HG03432 (cell line): ENCODE results near the gene HPS6.
"Not testable (repeated sequence)": the region's sequence is repeated elsewhere in the genome, so short reads cannot be mapped to it uniquely, and the experiment has no call there.

Source experiments
- ATAC-seq: cut with Tn5 transposase; IDR thresholded peaks from one replicate; pipeline ENCODE4 v1.9.1; 2021; ENCODE audit warnings: mild to moderate bottlenecking, moderate library complexity; ENCODE audit not compliant: unreplicated experiment

HPS6 gene

GRCh38 chr10:102064868-102065560 is at the start of gene HPS6:
Gene HPS6 (plus strand): TSS chr10:102065349. CDS start chr10:102065475, 126 bp downstream.
- peak; percentile 97 for ATAC-seq

- ATAC-seq: no peak
These were observed 48.7 kb upstream of the HPS6 start for GRCh38 chr10:102016416-102016815.

- ATAC-seq: no peak
These were observed 47.9 kb upstream of the HPS6 start for GRCh38 chr10:102017295-102017694.

GRCh38 chr10:102020938-102021337 is 44.2 kb upstream of the HPS6 start:
- no peak for ATAC-seq

- no peak for ATAC-seq
These were observed 40.4 kb upstream of the HPS6 start for GRCh38 chr10:102024799-102025198.

- no peak for ATAC-seq
These were observed 37.9 kb upstream of the HPS6 start for GRCh38 chr10:102027261-102027660.

- ATAC-seq: no peak
These were observed 31.4 kb upstream of the HPS6 start for GRCh38 chr10:102033787-102034186.

GRCh38 chr10:102035807-102036206 is 29.3 kb upstream of the HPS6 start:
- not testable (repeated sequence) for ATAC-seq

GRCh38 chr10:102038410-102038809 is 26.7 kb upstream of the HPS6 start:
- no peak for ATAC-seq

GRCh38 chr10:102040305-102041050 is 24.7 kb upstream of the HPS6 start:
- no peak for ATAC-seq

- ATAC-seq: no peak
These were observed 19.9 kb upstream of the HPS6 start for GRCh38 chr10:102045292-102045691.

GRCh38 chr10:102046095-102046494 is 19.1 kb upstream of the HPS6 start:
- no peak for ATAC-seq

- ATAC-seq: not testable (repeated sequence)
These were observed 10.1 kb upstream of the HPS6 start for GRCh38 chr10:102054881-102055646.

GRCh38 chr10:102055647-102056419 is 9.3 kb upstream of the HPS6 start, which contains the start of gene ARMH3:
Gene ARMH3 (minus strand): TSS chr10:102056173. CDS start chr10:102040114, 16,059 bp downstream.
- peak; percentile 93 for ATAC-seq

- no peak for ATAC-seq
These were observed 5.2 kb upstream of the HPS6 start for GRCh38 chr10:102059987-102060386.

GRCh38 chr10:102064503-102064867 is 664 bp upstream of the HPS6 start:
- ATAC-seq: no peak

- no peak for ATAC-seq
These were observed 631 bp downstream of the HPS6 start for GRCh38 chr10:102065561-102066398.

- ATAC-seq: no peak
These were observed 1.4 kb downstream of the HPS6 start for GRCh38 chr10:102066399-102067088.
